Adipose tissue (tissue), 3 donors: Measurements from ENCODE around the gene PSMA5. TPM values are rescaled to one million over a fixed set of nuclear protein-coding genes. Genes with fewer than 3 reads are reported as not detected.
"Not testable (repeated sequence)": the region's sequence is repeated elsewhere in the genome, so short reads cannot be mapped to it uniquely, and the experiment has no call there.

Experiments used
- H3K27ac ChIP-seq: one replicate; pipeline ENCODE4 v1.5.1; 2013; ENCODE audit warnings: low read depth, low read length
- WGBS, 3 donors: extraction: QIAGEN DNeasy Blood & Tissue Kit; methylation state at CpG; one replicate each; pipeline ENCODE4 v1.1.7; 2013; 5-methylcytosine and 5-hydroxymethylcytosine counted together
- polyA plus RNA-seq, 3 donors: library from polyadenylated mRNA; stranded (reverse); fragments of 200-250 nt; gene quantifications; one replicate each; pipeline ENCODE4 v1.2.3, GENCODE V29; 2013
- donor health status: healthy with polysubstance abuse.
- donor health status: Bipolar disorder and iron deficiency.
- donor health status: healthy.

Gene PSMA5
- polyA plus RNA-seq, 3 donors: 28.5 to 47.2 (median 33.9) TPM

DNA sequence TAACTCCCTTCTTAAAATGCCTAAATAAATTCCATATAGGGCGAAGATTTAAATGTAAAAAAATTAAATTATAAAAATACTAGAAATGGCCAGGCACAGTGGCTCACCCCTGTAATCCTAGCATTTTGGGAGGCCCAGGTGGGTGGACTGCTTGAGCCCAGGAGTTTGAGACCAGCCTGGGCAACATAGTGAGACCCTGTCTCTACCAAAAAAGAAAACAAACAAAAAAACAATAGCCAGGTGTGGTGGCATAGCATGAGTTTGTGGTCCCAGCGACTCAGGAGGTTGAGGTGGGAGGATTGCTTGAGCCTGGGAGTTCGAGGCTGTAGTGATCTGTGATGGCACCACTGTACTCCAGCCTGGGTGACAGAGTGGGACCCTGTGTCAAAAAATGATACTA, 46.3 kb downstream of the PSMA5 start:
- no peak overlapping the region for H3K27ac ChIP-seq
- WGBS, 3 donors: 93 to 95% (median 93%) methylated on average over 3 of the region's 3 CpGs

DNA sequence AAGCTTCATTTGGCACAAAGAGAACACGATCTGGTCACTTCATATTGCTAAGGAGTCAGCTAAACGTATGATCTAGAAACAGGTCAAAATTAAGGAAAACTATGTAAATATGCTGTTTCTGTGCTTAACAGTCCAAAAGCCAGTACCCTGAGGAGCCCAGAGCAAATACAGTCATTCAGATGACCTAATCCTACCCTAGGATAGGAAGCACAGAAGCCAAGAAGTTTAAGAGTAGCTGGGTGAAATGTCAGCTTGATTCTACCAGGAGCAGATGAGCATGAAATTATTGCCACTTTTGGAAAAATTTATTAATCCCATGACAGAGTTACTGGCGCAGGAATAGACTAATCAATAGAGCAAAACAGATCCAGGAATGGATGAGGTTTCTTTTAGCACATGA, 46.8 kb downstream of the PSMA5 start:
- no peak overlapping the region for H3K27ac ChIP-seq
- WGBS, 3 donors: 60 to 84% (median 79%) methylated on average over 3 of the region's 3 CpGs

DNA sequence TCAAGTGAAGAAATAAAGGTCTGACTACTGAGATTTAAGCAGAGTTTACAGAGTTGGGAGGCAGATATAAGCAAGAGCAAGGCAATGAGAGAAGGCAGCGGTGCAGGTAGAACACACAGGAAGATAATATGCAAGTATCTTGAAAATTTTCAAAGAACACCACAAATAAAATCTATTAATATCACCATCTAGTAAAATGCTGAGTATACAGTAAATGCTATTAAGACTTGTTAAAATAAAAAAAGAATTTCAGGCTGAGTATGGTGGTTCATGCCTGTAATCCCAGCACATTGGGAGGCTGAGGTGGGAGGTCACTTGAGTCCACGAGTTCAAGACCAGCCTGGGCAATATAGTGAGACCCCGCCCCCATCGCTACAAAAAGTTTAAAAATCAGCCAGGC, 48.5 kb downstream of the PSMA5 start:
- H3K27ac ChIP-seq: no peak overlapping the region

DNA sequence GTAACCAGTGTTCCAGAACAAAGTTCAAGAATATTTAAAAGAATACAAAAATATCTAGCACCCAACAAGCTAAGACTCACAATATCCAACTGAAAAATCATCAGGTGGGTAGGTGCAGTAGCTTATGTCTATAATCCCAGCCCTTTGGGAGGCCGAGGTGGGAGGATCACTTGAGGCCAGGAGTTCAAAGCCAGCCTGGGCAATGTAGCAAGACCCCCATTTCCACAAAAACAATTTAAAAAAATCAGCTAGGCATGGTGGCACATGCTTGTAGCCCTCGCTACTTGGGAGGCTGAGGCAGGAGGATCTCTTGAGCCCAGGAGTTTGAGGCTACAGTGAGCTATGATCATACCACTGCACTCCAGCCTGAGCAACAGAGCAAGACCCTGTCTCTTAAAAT, 52.6 kb downstream of the PSMA5 start:
- H3K27ac ChIP-seq: not testable (repeated sequence)
- 97 to 98% (median 98%) methylated on average over 2 of the region's 2 CpGs for WGBS, 3 donors

More for the DNA sequence above, 48.5 kb downstream of the PSMA5 start:
- WGBS, 3 donors: 96 to 99% (median 97%) methylated on average over 4 of the region's 4 CpGs

DNA sequence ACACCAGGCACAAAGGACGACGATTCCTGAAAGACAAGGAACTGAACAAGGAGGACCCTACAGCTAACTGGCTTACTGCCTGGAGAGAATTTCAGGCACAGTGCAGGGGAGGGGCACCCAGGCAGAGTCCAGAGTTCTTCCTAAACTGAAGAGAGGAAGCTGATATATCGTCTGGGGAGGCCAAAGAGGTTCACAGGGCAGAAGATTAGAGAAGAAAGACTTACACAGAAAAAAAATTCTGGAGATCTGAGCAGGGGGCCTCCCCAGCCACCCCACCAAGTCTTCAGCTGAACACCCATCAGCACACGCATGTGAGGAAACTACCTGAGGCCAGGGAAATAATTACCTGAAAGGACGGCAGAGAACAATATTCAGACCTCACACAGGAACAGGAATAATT, 53.1 kb downstream of the PSMA5 start:
- H3K27ac ChIP-seq: no peak overlapping the region
- 49 to 64% (median 53%) methylated on average over 5 of the region's 5 CpGs for WGBS, 3 donors

DNA sequence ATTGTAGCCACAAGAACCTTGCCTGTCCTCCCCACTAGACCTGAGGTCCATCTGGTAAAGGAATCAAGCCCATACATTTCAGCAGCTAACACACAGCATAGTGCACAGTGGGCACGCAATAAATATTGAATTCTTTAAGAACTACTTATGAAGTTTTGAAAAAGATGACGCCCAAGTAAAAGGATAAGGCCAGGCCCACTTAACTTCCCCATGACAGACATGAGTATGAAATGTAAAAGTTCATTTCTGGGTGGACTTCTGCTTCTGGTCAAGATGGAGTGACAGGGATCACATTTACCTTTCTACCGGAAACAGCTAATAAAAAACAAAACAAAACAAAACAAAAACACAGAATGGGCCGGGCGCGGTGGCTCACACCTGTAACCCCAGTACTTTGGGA, 54.0 kb downstream of the PSMA5 start:
- no peak overlapping the region for H3K27ac ChIP-seq
- 92 to 96% (median 93%) methylated on average over 6 of the region's 6 CpGs for WGBS, 3 donors

DNA sequence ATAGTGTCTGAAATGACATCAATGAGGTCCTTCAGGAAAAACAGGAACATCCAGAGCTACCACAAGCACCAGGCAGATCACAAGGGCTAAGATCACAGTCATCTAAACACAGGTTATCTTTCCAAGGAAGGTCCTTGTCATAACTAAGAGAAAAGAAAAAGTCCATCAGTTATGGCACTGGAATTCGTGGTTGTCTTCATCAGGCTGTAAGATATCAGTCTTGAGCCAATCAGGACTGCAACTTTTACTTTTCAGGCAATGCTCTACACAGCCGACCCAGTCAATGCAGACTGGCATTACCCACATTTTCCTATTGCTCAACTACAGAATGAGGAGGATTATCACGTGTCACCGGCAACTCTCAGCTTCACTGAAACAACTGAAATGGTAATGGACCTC, 54.9 kb downstream of the PSMA5 start:
- WGBS, 3 donors: 38 to 59% (median 44%) methylated on average over 4 of the region's 4 CpGs
- no peak overlapping the region for H3K27ac ChIP-seq

DNA sequence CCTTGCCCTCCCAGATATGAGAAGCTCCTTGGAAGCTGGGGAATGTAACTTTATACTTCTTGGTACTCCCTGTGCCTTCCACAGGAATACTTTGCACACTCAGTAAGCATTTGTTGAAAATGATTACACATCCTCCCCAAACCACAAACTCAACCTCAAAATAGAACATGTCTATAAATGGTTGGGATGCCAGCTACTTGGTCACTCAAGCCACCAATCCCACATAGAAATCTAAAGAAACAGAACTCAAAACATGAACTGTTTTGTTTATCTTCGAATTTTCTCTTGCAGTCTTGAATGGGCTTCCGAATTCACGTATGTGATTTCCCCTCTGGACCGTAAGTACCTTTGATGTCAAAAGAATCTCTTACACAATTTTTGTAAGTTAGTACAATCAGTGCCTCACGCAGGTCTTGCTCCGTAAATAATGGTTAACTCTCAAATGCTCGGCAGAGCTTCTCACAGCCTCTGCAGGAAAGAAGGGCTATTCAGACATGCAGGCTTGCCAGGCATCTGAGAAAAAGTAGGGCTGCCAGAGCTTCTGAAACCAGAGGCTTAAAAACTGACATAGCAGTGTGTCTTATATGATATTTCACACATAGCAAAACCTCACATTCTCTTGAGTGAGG, 55.4 kb downstream of the PSMA5 start:
- no peak overlapping the region for H3K27ac ChIP-seq
- 27 to 60% (median 38%) methylated on average over 7 of the region's 7 CpGs for WGBS, 3 donors

DNA sequence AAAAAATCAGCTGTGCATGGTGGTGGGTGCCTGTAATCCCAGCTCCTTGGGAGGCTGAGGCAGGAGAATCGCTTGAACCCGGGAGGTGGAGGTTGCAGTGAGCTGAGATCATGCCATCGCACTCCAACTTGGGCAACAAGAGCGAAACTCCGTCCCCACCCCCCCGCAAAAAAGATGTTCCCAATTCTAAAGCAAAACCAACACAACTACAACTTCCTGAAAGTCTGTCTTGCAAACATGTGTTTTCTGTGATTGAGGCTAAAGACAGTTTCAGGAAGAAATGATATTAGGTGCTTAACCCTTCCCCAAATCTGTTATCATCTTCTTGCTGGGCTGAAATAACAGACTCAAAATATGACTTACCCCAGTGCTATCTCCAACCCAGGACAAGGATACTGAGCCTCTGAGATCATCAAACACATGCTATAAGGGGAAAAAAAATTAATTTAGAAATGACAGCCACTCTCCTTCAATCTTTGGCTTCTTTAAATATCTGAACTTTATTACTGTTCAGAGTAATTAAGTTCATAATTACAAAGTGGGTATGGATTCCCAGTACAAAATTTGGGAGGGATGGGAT, 57.0 kb downstream of the PSMA5 start:
- WGBS, 3 donors: 67 to 93% (median 71%) methylated on average over 6 of the region's 6 CpGs
- no peak overlapping the region for H3K27ac ChIP-seq

DNA sequence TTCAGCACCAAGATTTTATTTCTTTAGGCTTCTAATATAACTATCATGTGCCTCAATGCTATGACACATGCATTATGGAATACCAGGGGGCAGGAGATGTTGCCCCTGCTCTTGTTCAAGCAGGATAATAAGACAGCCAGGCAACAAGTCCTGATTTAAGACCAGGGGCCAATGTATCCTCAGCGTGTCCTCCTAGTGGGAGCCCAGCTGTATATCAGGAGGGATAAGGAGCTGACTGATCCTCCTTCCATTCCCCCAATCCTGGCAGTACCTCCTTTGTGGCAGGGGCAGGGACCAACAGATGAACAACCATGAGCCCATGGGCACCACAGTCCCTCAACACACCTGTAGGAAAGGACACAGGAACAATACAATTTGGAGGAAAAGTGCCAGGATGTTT, 57.8 kb downstream of the PSMA5 start:
- WGBS, 3 donors: 85 to 95% (median 93%) methylated on average over 1 of the region's 1 CpG
- no peak overlapping the region for H3K27ac ChIP-seq

DNA sequence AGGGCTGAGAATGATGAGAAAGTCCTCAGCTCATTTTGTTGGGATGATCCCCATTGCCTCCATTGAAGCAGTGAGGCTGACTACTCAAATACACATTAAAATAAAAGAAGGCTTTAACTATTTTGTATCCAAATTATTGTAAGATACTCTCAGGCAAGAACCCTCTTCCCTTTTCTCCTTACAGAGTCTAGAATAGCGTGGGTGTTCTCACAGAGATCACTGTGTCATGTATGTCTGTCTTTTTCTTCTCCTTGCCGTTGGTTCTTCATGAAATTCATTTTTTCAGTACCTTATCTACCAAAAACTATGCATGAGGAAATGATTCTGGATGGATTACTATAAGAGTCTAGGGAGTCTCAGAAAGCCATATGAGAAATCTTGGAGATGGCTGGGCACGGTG, 58.6 kb downstream of the PSMA5 start:
- no peak overlapping the region for H3K27ac ChIP-seq
- 89 to 96% (median 92%) methylated on average over 3 of the region's 3 CpGs for WGBS, 3 donors

DNA sequence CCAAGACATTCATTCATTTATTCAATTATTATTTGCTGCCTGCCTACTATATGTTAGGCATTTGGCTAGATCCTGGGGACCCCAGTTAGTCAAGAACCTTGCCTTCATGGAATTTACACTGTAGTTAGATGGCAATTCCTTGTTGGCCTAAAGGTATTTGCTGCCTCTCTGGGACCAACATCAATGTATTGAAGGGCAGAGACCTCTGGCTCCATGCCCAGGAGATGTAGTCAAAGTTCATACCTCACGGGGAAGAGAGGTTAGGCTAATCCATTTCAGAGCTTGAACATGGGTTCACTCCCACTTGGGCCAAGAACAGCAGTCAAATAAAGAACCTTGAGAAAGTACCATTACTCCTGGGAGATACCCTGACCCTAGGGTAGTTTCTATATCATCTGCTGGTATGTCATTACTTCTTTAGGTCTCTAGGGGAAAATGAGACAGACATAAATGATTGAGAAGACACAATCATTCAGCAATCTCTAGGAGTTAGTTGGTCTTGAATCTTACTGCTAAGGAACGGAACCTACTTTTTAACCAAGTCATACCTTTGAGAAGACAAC, 60.5 kb downstream of the PSMA5 start:
- 80 to 91% (median 83%) methylated on average over 2 of the region's 2 CpGs for WGBS, 3 donors
- no peak overlapping the region for H3K27ac ChIP-seq

DNA sequence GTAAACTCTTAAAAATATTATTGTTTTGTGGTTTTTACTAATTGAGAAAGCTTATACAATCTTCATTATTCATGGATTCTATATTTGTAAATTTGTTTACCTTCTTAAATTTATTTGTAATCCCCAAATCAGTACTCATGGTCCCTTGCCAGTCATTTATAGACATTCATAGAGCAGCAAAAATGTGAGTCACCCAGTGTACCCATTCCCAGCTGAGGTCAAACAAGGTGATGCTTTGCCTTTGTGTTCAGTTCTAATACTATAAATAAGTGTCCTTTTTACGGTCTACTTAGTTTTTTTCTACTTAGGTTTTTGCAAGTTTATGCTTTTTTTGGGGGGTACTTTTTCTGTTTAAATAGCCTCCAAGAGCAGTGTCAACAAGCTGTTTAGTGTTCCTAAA, 64.6 kb downstream of the PSMA5 start:
- H3K27ac ChIP-seq: no peak overlapping the region
- 73 to 84% (median 75%) methylated on average over 1 of the region's 1 CpG for WGBS, 3 donors

DNA sequence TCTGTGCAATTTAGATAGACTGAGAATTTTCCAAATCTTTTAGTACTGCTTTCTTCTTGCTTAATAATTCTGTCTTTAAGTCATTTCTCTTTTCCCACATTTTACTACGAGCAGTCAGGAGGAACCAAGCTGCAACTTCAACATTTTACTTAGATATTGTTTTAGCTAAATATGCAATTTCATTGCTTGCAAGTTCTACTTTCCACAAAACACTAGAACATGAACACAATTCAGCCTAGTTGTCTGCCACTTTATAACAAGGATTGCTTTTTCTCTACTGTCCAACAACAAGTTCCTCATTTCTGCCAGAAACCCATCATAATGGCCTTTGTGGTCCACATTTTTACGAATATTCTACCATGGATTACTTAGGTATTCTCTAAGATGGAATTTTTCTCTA, 65.2 kb downstream of the PSMA5 start:
- H3K27ac ChIP-seq: no peak overlapping the region
- 70 to 96% (median 76%) methylated on average over 2 of the region's 2 CpGs for WGBS, 3 donors

DNA sequence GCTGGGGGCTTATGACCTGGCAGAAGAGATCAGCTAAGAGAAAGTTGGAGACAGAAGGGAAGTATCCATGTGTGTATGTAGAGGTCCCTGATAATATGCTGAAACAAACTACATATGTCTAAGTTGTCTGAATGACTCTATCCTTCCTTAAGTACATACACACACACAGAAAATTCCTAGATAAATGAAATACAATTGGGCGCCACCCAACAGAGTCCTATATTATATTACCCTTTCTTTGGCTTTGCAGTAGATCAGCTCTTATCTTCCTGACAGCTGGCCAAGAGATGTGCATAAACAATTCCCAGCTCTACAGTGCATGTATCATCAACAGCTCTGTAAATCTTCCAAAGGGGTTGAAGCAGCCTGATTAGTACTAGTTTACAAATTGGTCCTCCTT, 68.6 kb downstream of the PSMA5 start:
- H3K27ac ChIP-seq: no peak overlapping the region

DNA sequence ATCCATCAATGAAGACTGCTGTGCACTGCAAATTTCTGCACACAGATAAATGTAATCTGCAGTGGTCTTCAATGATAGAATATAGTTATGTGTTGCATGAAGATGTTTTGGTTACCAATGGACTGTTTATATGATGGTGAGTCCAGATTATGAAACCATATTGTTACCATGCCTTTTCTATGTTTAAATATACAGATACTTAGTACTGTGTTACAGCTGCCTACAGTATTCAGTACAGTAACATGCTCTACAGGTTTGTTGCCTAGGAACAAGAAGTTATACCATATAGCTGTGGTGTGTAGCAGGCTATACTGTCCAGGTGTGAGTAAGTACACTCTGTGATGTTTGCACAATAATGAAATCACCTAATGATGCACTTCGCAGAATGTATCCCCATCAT, 69.3 kb downstream of the PSMA5 start:
- 86 to 97% (median 94%) methylated on average over 1 of the region's 1 CpG for WGBS, 3 donors
- H3K27ac ChIP-seq: no peak overlapping the region

More for the DNA sequence above, 68.6 kb downstream of the PSMA5 start:
- 82 to 87% (median 85%) methylated on average over 1 of the region's 1 CpG for WGBS, 3 donors

DNA sequence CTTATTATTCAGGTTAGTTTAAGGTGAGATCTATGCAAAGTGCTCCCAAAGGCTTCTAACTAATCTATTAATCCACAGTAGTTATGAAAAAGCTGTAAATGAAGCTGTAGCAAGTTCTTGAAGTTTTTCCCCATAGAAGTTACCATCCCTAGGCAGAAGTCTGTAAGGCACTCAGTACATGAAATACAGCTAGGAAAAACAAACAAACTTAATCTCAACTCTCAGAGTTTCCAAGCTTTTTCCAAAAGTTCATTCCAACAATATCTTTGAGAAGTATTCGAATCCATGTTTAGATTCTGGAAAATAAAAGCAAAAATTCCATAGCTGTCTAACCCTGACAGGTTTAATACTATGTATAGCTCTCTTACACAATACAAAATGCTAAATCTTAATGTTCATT, 69.7 kb downstream of the PSMA5 start:
- WGBS, 3 donors: 44 to 83% (median 77%) methylated on average over 1 of the region's 1 CpG
- H3K27ac ChIP-seq: no peak overlapping the region

DNA sequence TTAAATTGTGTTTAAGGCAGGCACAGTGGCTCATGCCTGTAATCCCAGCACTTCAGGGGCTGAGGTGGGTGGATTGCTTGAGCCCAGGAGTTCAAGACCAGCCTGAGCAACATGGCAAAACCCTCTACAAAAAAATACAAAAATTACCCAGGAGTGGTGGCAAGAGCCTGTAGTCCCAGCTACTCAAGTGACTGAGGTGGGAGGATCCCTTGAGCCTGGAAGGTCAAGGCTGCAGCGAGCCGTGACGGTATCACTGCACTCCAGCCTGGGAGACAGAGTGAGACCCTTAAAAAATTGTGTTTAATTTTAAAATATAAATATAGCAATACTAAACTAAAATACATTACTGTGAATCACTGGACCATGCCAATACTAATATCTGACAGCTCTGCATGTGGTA, 71.3 kb downstream of the PSMA5 start:
- no peak overlapping the region for H3K27ac ChIP-seq
- 95 to 97% (median 97%) methylated on average over 3 of the region's 3 CpGs for WGBS, 3 donors

DNA sequence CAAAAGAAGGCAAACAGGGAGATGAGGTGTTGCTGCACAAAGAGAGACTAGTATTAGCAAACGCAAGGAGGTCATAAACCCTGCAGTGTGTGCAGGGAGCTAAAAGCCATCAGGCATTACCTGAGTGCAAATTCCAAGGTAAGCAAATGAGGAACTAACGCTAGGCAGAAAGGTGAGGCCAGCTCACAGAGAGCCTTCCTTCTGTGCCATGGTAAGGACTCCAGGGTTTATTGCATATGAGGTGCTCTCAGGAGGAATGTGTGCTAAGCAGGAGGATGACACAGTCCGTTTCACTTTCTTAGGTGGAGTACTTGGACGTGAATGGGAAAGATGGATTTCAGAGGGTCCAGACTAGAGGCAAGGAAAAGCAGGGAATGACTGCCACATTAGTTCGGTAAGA, 74.8 kb downstream of the PSMA5 start:
- no peak overlapping the region for H3K27ac ChIP-seq
- 92 to 95% (median 92%) methylated on average over 5 of the region's 5 CpGs for WGBS, 3 donors

DNA sequence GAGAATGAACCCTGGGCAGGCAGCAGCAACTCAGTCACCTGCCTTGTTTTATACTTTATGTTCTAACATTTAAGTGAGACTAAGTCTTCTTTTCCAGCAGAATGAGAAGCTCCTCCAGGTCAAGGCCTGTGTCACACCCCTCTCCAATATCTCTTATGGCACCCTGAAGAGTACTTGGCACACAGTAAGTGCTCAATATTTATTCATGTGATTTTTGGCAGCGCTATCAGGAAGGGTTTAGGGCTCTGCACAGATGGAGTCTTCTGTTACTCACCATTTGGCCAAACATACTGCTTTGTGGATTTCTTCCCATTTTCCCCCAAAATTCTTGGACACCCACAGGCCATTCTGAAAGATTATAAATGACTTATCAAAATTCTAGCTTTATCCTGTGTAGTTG, 75.6 kb downstream of the PSMA5 start:
- 81 to 94% (median 85%) methylated on average over 1 of the region's 1 CpG for WGBS, 3 donors
- H3K27ac ChIP-seq: no peak overlapping the region
